Testis (tissue), 3 donors: ENCODE data around the gene PUS7. TPM values are rescaled to one million over a fixed set of nuclear protein-coding genes. Genes with fewer than 3 reads are reported as not detected.
"Not testable (repeated sequence)": the region's sequence is repeated elsewhere in the genome, so short reads cannot be mapped to it uniquely, and the experiment has no call there.

Experiments used
- DNase-seq: peaks from one replicate; pipeline ENCODE4 v3.0.0-alpha.2; 2019
- H3K27ac ChIP-seq, 2 donors: fragments of 200-600 bp; sonication (generic); one replicate each; pipeline ENCODE4 v1.5.1; 2019
- H3K27me3 ChIP-seq: fragments of 200-600 bp; sonication (generic); one replicate; pipeline ENCODE4 v1.5.1; 2019
- H3K36me3 ChIP-seq: fragments of 200-600 bp; sonication (generic); one replicate; pipeline ENCODE4 v1.5.1; 2017; ENCODE audit warnings: low read depth; ENCODE audit errors: missing control alignments
- H3K4me1 ChIP-seq: fragments of 200-600 bp; sonication (generic); one replicate; pipeline ENCODE4 v1.5.1; 2019
- H3K4me3 ChIP-seq, 2 donors: fragments of 200-600 bp; sonication (generic); one replicate each; pipeline ENCODE4 v1.5.1; 2017 to 2019
- H3K9me3 ChIP-seq: fragments of 200-600 bp; sonication (generic); one replicate; pipeline ENCODE4 v1.5.1; 2017
- CTCF ChIP-seq, 3 experiments: fragments of 450-650 bp in 2 of 3; fragments of 200-600 bp in 1 of 3; sonication (generic) in 1 of 3; IDR thresholded peaks; one replicate each; pipeline ENCODE4 v1.5.1; 2016 to 2019; ENCODE audit warnings: antibody characterized with exemption in 3 of 3, mild to moderate bottlenecking in 2 of 3, moderate library complexity in 1 of 3
- POLR2A ChIP-seq: fragments of 450-650 bp; IDR thresholded peaks from one replicate; pipeline ENCODE4 v1.6.1; 2017; ENCODE audit warnings: antibody characterized with exemption, mild to moderate bottlenecking, moderate library complexity
- WGBS, 2 donors: methylation state at CpG; one replicate each; pipeline ENCODE4 v1.1.5; 2018; 5-methylcytosine and 5-hydroxymethylcytosine counted together
- intact Hi-C: fragments of 100-400 bp; cut with DNase I; formaldehyde crosslinking; loops from one replicate; pipeline ENCODE4 v1.15.1; 2023; ENCODE audit warnings: low total_unique reads
- polyA plus RNA-seq: library from polyadenylated mRNA; stranded (reverse); fragments of 350-450 nt; fragmentation: Illumina TruSeq; extraction: RNeasy Lipid Tissue Mini Kit (QIAGEN cat#74804); gene quantifications from one replicate; pipeline ENCODE4 v1.2.3, GENCODE V29; 2014; ENCODE audit warnings: low read depth, low replicate concordance; ENCODE audit not compliant: insufficient read depth
- total RNA-seq, 2 donors: library from RNA; depleted of rRNA; stranded (reverse); fragments of >200 nt; gene quantifications; one replicate each; pipeline ENCODE4 v1.2.3, GENCODE V29; 2016

Gene PUS7
- total and polyA plus RNA-seq, 3 donors from 2014 or later, result 8.7 to 18.0 (median 10.6) TPM

GRCh38 chr7:105438847-105439173 is 83.3 kb downstream of the PUS7 start:
- WGBS, 2 donors, result 73 to 84% methylated on average over 5 of the region's 5 CpGs
- no peak for DNase-seq
- TF ChIP-seq CTCF (IDR thresholded peaks at IDR 0.05), result no peak
- no peak for TF ChIP-seq POLR2A
- no peak overlapping the region for H3K4me3 ChIP-seq
- H3K27me3 ChIP-seq, result no peaks in the 10 kb centered on the region
- H3K27ac ChIP-seq, result no peak overlapping the region
- H3K4me1 ChIP-seq, result no peaks in the 10 kb centered on the region
- H3K36me3 ChIP-seq, result no peaks in the 10 kb centered on the region
- no peaks in the 10 kb centered on the region for H3K9me3 ChIP-seq
- intact Hi-C loops, result no loop called here

- no peak overlapping the region for H3K27ac ChIP-seq
- TF ChIP-seq CTCF (IDR thresholded peaks at IDR 0.05) (no peak), POLR2A (no peak)
- no peak for DNase-seq
- H3K4me1 ChIP-seq, result no peaks in the 10 kb centered on the region
- H3K36me3 ChIP-seq, result no peaks in the 10 kb centered on the region
- no peaks in the 10 kb centered on the region for H3K9me3 ChIP-seq
- 94 to 100% methylated on average over 1 of the region's 1 CpG for WGBS, 2 donors
- intact Hi-C loops, result no loop called here
- no peak overlapping the region for H3K4me3 ChIP-seq
- H3K27me3 ChIP-seq, result no peaks in the 10 kb centered on the region
These were observed 83.8 kb downstream of the PUS7 start for GRCh38 chr7:105438254-105438653.

- H3K27me3 ChIP-seq, H3K4me3 ChIP-seq, intact Hi-C loops, H3K9me3 ChIP-seq, H3K27ac ChIP-seq, H3K4me1 ChIP-seq, H3K36me3 ChIP-seq, DNase-seq: not testable (repeated sequence)
- 90 to 91% methylated on average over 6 of the region's 6 CpGs for WGBS, 2 donors
These were observed 84.7 kb downstream of the PUS7 start for GRCh38 chr7:105437356-105437755.

GRCh38 chr7:105429746-105430612 is 92.1 kb downstream of the PUS7 start:
- no peaks in the 10 kb centered on the region for H3K4me1 ChIP-seq
- no peaks in the 10 kb centered on the region for H3K36me3 ChIP-seq
- no peak overlapping the region for H3K4me3 ChIP-seq
- DNase-seq, result peak; percentile 78
- no peaks in the 10 kb centered on the region for H3K9me3 ChIP-seq
- no peak overlapping the region for H3K27ac ChIP-seq
- WGBS, 2 donors, result 48 to 52% methylated on average over 4 of the region's 4 CpGs
- H3K27me3 ChIP-seq, result no peaks in the 10 kb centered on the region
- intact Hi-C loops, result no loop called here
- TF ChIP-seq CTCF (IDR thresholded peaks at IDR 0.05) (peak; percentile 29 to 40 (median 35)), POLR2A (no peak)

- DNase-seq, result no peak
- intact Hi-C loops, result no loop called here
- TF ChIP-seq CTCF (IDR thresholded peaks at IDR 0.05), result no peak
- no peak for TF ChIP-seq POLR2A
- WGBS, 2 donors, result 81 to 89% methylated on average over 2 of the region's 2 CpGs
- H3K4me1 ChIP-seq, result no peaks in the 10 kb centered on the region
- no peaks in the 10 kb centered on the region for H3K9me3 ChIP-seq
- H3K4me3 ChIP-seq, result no peak overlapping the region
- H3K27ac ChIP-seq, result no peak overlapping the region
- no peaks in the 10 kb centered on the region for H3K27me3 ChIP-seq
- no peaks in the 10 kb centered on the region for H3K36me3 ChIP-seq
These were observed 95.4 kb downstream of the PUS7 start for GRCh38 chr7:105426606-105427146.
